ENCODE measurements around the gene TMEM219.

DNA sequence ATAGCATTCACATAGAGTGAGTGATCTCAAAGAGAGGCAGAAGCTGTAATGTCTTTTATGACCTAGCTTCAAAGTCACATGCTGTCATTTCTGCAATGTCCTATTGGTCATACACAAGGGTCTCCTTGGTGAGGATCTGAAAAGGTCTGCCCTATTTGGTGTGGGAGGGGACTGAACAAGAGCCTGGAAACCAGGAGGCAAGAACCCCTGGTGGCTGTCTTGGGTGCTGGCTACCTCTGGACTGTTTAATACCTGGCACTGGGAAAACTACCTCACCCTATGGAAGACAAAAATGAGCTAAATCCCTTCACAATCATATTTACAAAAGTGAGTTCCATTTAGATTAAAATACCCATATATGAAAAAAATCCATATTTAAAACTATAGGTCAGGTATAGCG is 44.9 kb upstream of the TMEM219 start:
- no peak for TF ChIP-seq SREBF2 (CRISPR knock-in tag; IDR thresholded peaks at IDR 0.05)
- no peak for TF ChIP-seq SOX6 (IDR thresholded peaks at IDR 0.05)
- TF ChIP-seq, protein P1, sequence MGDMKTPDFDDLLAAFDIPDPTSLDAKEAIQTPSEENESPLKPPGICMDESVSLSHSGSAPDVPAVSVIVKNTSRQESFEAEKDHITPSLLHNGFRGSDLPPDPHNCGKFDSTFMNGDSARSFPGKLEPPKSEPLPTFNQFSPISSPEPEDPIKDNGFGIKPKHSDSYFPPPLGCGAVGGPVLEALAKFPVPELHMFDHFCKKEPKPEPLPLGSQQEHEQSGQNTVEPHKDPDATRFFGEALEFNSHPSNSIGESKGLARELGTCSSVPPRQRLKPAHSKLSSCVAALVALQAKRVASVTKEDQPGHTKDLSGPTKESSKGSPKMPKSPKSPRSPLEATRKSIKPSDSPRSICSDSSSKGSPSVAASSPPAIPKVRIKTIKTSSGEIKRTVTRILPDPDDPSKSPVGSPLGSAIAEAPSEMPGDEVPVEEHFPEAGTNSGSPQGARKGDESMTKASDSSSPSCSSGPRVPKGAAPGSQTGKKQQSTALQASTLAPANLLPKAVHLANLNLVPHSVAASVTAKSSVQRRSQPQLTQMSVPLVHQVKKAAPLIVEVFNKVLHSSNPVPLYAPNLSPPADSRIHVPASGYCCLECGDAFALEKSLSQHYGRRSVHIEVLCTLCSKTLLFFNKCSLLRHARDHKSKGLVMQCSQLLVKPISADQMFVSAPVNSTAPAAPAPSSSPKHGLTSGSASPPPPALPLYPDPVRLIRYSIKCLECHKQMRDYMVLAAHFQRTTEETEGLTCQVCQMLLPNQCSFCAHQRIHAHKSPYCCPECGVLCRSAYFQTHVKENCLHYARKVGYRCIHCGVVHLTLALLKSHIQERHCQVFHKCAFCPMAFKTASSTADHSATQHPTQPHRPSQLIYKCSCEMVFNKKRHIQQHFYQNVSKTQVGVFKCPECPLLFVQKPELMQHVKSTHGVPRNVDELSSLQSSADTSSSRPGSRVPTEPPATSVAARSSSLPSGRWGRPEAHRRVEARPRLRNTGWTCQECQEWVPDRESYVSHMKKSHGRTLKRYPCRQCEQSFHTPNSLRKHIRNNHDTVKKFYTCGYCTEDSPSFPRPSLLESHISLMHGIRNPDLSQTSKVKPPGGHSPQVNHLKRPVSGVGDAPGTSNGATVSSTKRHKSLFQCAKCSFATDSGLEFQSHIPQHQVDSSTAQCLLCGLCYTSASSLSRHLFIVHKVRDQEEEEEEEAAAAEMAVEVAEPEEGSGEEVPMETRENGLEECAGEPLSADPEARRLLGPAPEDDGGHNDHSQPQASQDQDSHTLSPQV (IDR thresholded peaks at IDR 0.05) = no peak
- TF ChIP-seq TRIM28 (IDR thresholded peaks at IDR 0.05) = no peak
- TF ChIP-seq JUN (IDR thresholded peaks at IDR 0.05; ENCODE audit: borderline replicate concordance, low read depth, low read length) = no peak
- no peak for TF ChIP-seq JUN (CRISPR knock-in tag; IDR thresholded peaks at IDR 0.05; ENCODE audit: borderline replicate concordance)
- no peak for TF ChIP-seq ETV6 (IDR thresholded peaks at IDR 0.05; ENCODE audit: borderline replicate concordance in 1 of 2, low read depth in 2 of 2, low read length in 1 of 2)
- no peak for TF ChIP-seq ETV6 (CRISPR knock-in tag; IDR thresholded peaks at IDR 0.05; ENCODE audit: borderline replicate concordance)
- TF ChIP-seq POLR2A (conservative IDR thresholded peaks at IDR 0.05) = no peak
- TF ChIP-seq FOXK2 (conservative IDR thresholded peaks at IDR 0.05 in 1 of 2, IDR thresholded peaks at IDR 0.05 in 1 of 2; ENCODE audit: low read depth in 2 of 2) = no peak
- no peak for TF ChIP-seq YY1 (IDR thresholded peaks at IDR 0.05; ENCODE audit: borderline replicate concordance in 1 of 3, control insufficient read depth in 1 of 3, extremely low read depth in 1 of 3, insufficient read depth in 3 of 3, insufficient read length in 1 of 3, insufficient replicate concordance in 2 of 3, low read depth in 1 of 3, low read length in 2 of 3)
- TF ChIP-seq, protein P2, sequence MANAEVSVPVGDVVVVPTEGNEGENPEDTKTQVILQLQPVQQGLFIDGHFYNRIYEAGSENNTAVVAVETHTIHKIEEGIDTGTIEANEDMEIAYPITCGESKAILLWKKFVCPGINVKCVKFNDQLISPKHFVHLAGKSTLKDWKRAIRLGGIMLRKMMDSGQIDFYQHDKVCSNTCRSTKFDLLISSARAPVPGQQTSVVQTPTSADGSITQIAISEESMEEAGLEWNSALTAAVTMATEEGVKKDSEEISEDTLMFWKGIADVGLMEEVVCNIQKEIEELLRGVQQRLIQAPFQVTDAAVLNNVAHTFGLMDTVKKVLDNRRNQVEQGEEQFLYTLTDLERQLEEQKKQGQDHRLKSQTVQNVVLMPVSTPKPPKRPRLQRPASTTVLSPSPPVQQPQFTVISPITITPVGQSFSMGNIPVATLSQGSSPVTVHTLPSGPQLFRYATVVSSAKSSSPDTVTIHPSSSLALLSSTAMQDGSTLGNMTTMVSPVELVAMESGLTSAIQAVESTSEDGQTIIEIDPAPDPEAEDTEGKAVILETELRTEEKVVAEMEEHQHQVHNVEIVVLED (CRISPR knock-in tag; IDR thresholded peaks at IDR 0.05) = no peak
- TF ChIP-seq, protein P3, sequence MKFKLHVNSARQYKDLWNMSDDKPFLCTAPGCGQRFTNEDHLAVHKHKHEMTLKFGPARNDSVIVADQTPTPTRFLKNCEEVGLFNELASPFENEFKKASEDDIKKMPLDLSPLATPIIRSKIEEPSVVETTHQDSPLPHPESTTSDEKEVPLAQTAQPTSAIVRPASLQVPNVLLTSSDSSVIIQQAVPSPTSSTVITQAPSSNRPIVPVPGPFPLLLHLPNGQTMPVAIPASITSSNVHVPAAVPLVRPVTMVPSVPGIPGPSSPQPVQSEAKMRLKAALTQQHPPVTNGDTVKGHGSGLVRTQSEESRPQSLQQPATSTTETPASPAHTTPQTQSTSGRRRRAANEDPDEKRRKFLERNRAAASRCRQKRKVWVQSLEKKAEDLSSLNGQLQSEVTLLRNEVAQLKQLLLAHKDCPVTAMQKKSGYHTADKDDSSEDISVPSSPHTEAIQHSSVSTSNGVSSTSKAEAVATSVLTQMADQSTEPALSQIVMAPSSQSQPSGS (CRISPR knock-in tag; IDR thresholded peaks at IDR 0.05) = no peak
